ENCODE measurements around the gene SOX21. TPM values are rescaled to one million over a fixed set of nuclear protein-coding genes. Genes with fewer than 3 reads are reported as not detected.

The SOX21 gene
- total and polyA plus RNA-seq, 2 donors: 0.11 TPM; not detected in 1

Small RNAs within 50 kb of the gene (small RNA-seq; reads per million reads assigned to genes)
- gene RN7SL585P: not detected

Other genes with a start within 250 kb of the SOX21 start
- 0.21 TPM for gene DCT, start 232.9 kb downstream of the SOX21 start, total RNA-seq
- gene DCT, start 232.9 kb downstream of the SOX21 start, polyA plus RNA-seq: 0.15 TPM
- 28.7 TPM for gene TGDS, start 116.4 kb downstream of the SOX21 start, total RNA-seq
- gene TGDS, start 116.4 kb downstream of the SOX21 start, polyA plus RNA-seq: 9.2 TPM
- gene GPR180, start 110.7 kb downstream of the SOX21 start, total RNA-seq: 21.5 TPM
- gene GPR180, start 110.7 kb downstream of the SOX21 start, polyA plus RNA-seq: 2.4 TPM